ENCODE measurements around the gene SOCS6. TPM values are rescaled to one million over a fixed set of nuclear protein-coding genes. Genes with fewer than 3 reads are reported as not detected.

SOCS6 gene
- total and polyA plus RNA-seq, 10 donors: 1.3 to 11.5 (median 7.1) TPM

- Histone ChIP-seq H3K36me3 (no peaks in the 10 kb centered on the region), H3K27me3 (replicated peaks in 1 of 7) (peaks cover 0 to 5% (median 0%) of the 10 kb centered on the region in 7 donors), H3K4me3 (no peak overlapping the region), H3K9me3 (no peaks in the 10 kb centered on the region), H3K27ac (no peak overlapping the region), H3K4me1 (no peaks in the 10 kb centered on the region)
- TF ChIP-seq POLR2A (IDR thresholded peaks at IDR 0.05) (no peak), CTCF (IDR thresholded peaks at IDR 0.05 in 8 of 11, conservative IDR thresholded peaks at IDR 0.05 in 3 of 11) (no peak), POLR2AphosphoS5 (IDR thresholded peaks at IDR 0.05) (no peak)
- no peak for DNase-seq
- 61 to 85% (median 71%) methylated on average over 8 of the region's 8 CpGs for WGBS, 5 donors
- intact Hi-C loops (cut with DNase I; ENCODE audit: low total_unique reads): no loop called here
These were observed 88.5 kb downstream of the SOCS6 start for GRCh38 chr18:70377317-70377799.

GRCh38 chr18:70377857-70378701, 89.2 kb downstream of the SOCS6 start:
- no peaks in the 10 kb centered on the region for H3K36me3 ChIP-seq
- 65 to 70% (median 66%) methylated on average over 13 of the region's 13 CpGs for WGBS, 5 donors
- no peaks in the 10 kb centered on the region for H3K9me3 ChIP-seq
- no peak overlapping the region for H3K27ac ChIP-seq
- H3K4me3 ChIP-seq: no peak overlapping the region
- H3K4me1 ChIP-seq: no peaks in the 10 kb centered on the region
- TF ChIP-seq CTCF (IDR thresholded peaks at IDR 0.05 in 8 of 11, conservative IDR thresholded peaks at IDR 0.05 in 3 of 11): no peak
- intact Hi-C loops (cut with DNase I; ENCODE audit: low total_unique reads): no loop called here
- H3K27me3 ChIP-seq (replicated peaks in 1 of 7): peaks cover 0 to 5% (median 0%) of the 10 kb centered on the region in 7 donors
- DNase-seq: no peak

Other genes with a start within 250 kb of the SOCS6 start
- 10 to 100 TPM; 14.6 to 32.3 (median 26.4) TPM for gene RTTN, start 83.4 kb upstream of the SOCS6 start, total RNA-seq
- gene RTTN, start 83.4 kb upstream of the SOCS6 start, polyA plus RNA-seq: 1 to 10 TPM; 4.0 to 4.9 (median 4.2) TPM